Thoracic aorta (tissue), 2 donors: Measurements from ENCODE around the gene DIP2C. TPM values are rescaled to one million over a fixed set of nuclear protein-coding genes. Genes with fewer than 3 reads are reported as not detected.

Source experiments
- ATAC-seq: fragments of 150-250 bp; one replicate; pipeline ENCODE4 v1.8.0; 2017; ENCODE audit warnings: low read depth; ENCODE audit not compliant: insufficient number of reproducible peaks, low FRiP score
- DNase-seq: peaks from one replicate; pipeline ENCODE4 v3.0.0-alpha.2; 2020; ENCODE audit warnings: low spot score
- H3K27ac ChIP-seq, 2 donors: fragments of 200-600 bp; sonication (generic); 1 replicate in 1 of 2; 2 replicates in 1 of 2; pipeline ENCODE4 v1.5.1; 2016; ENCODE audit warnings: mild to moderate bottlenecking in 2 of 2, moderate library complexity in 2 of 2
- H3K27me3 ChIP-seq: fragments of 200-600 bp; sonication (generic); replicated peaks from 2 replicates; pipeline ENCODE4 v1.6.0; 2016; ENCODE audit warnings: mild to moderate bottlenecking; ENCODE audit not compliant: insufficient read depth
- H3K36me3 ChIP-seq: fragments of 200-600 bp; sonication (generic); one replicate; pipeline ENCODE4 v1.5.1; 2016
- H3K4me1 ChIP-seq, 2 donors: fragments of 200-600 bp; sonication (generic); 1 replicate in 1 of 2; 2 replicates in 1 of 2; pipeline versions ENCODE4 v1.5.1 to v1.6.0; 2016; ENCODE audit warnings: low read depth in 2 of 2, mild to moderate bottlenecking in 1 of 2; ENCODE audit not compliant: control insufficient read depth in 1 of 2
- H3K4me3 ChIP-seq: fragments of 200-600 bp; sonication (generic); 2 replicates; pipeline ENCODE4 v1.5.1; 2016; ENCODE audit warnings: mild to moderate bottlenecking
- H3K9me3 ChIP-seq: fragments of 200-600 bp; sonication (generic); 2 replicates; pipeline ENCODE4 v1.5.1; 2016
- CTCF ChIP-seq: fragments of 200-600 bp; sonication (generic); IDR thresholded peaks from one replicate; pipeline ENCODE4 v1.5.1; 2019; ENCODE audit warnings: antibody characterized with exemption
- total RNA-seq, 2 donors: library from RNA; depleted of rRNA; stranded (reverse); fragments of >200 nt; gene quantifications; one replicate each; pipeline versions ENCODE4 v1.1.0 to v1.2.3, GENCODE V29; 2016

DIP2C gene
- total RNA-seq, 2 donors from 2014 or later: 36.8 to 44.0 TPM

- ATAC-seq: no peak
- no peak overlapping the region for H3K27ac ChIP-seq
- no peaks in the 10 kb centered on the region for H3K36me3 ChIP-seq
- H3K4me3 ChIP-seq: no peak overlapping the region
- H3K9me3 ChIP-seq: no peaks in the 10 kb centered on the region
- TF ChIP-seq CTCF: no peak
- peaks cover 26 to 42% of the 10 kb centered on the region in 2 donors for H3K4me1 ChIP-seq
- DNase-seq: no peak
- no peaks in the 10 kb centered on the region for H3K27me3 ChIP-seq
Observed at GRCh38 chr10:603745-604144, 85.7 kb downstream of the DIP2C start.

GRCh38 chr10:602391-603005 lies 87.0 kb downstream of the DIP2C start:
- peaks cover 34 to 54% of the 10 kb centered on the region in 2 donors for H3K4me1 ChIP-seq
- H3K27ac ChIP-seq: peak overlapping the region; percentile 75 to 93
- no peaks in the 10 kb centered on the region for H3K9me3 ChIP-seq
- no peak for ATAC-seq
- no peaks in the 10 kb centered on the region for H3K36me3 ChIP-seq
- DNase-seq: no peak
- no peaks in the 10 kb centered on the region for H3K27me3 ChIP-seq
- no peak for TF ChIP-seq CTCF
- no peak overlapping the region for H3K4me3 ChIP-seq

GRCh38 chr10:601660-601963 lies 87.9 kb downstream of the DIP2C start:
- peak overlapping the region; percentile 44 for H3K4me3 ChIP-seq
- no peak for ATAC-seq

GRCh38 chr10:600876-601659 lies 88.4 kb downstream of the DIP2C start:
- DNase-seq (no peak), ATAC-seq (peak; percentile 65)
- Histone ChIP-seq H3K9me3 (no peaks in the 10 kb centered on the region), H3K4me1 (peaks cover 34 to 61% of the 10 kb centered on the region in 2 donors), H3K27ac (peak overlapping the region; percentile 75 to 93), H3K36me3 (no peaks in the 10 kb centered on the region), H3K4me3 (peak overlapping the region; percentile 44), H3K27me3 (no peaks in the 10 kb centered on the region)
- TF ChIP-seq CTCF: no peak

More at GRCh38 chr10:601660-601963, 87.9 kb downstream of the DIP2C start:
- no peak for DNase-seq
- H3K27me3 ChIP-seq: no peaks in the 10 kb centered on the region
- peaks cover 34 to 61% of the 10 kb centered on the region in 2 donors for H3K4me1 ChIP-seq
- peak overlapping the region; percentile 75 to 93 for H3K27ac ChIP-seq
- no peaks in the 10 kb centered on the region for H3K9me3 ChIP-seq
- H3K36me3 ChIP-seq: no peaks in the 10 kb centered on the region
- TF ChIP-seq CTCF: no peak

GRCh38 chr10:600234-600633 lies 89.2 kb downstream of the DIP2C start:
- H3K9me3 ChIP-seq: no peaks in the 10 kb centered on the region
- no peak overlapping the region for H3K4me3 ChIP-seq
- no peak for ATAC-seq
- H3K27me3 ChIP-seq: no peaks in the 10 kb centered on the region
- no peak for DNase-seq
- H3K36me3 ChIP-seq: no peaks in the 10 kb centered on the region
- peaks cover 34 to 61% of the 10 kb centered on the region in 2 donors for H3K4me1 ChIP-seq
- H3K27ac ChIP-seq: peak overlapping the region; percentile 75 to 93
- no peak for TF ChIP-seq CTCF
